Measurements from ENCODE around the gene APOOL. TPM values are rescaled to one million over a fixed set of nuclear protein-coding genes. Genes with fewer than 3 reads are reported as not detected.
"Not testable (repeated sequence)": the region's sequence is repeated elsewhere in the genome, so short reads cannot be mapped to it uniquely, and the experiment has no call there.

Gene APOOL, protein sequence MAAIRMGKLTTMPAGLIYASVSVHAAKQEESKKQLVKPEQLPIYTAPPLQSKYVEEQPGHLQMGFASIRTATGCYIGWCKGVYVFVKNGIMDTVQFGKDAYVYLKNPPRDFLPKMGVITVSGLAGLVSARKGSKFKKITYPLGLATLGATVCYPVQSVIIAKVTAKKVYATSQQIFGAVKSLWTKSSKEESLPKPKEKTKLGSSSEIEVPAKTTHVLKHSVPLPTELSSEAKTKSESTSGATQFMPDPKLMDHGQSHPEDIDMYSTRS
- 21.4 TPM for total RNA-seq
- long read RNA-seq, partial matches to known transcripts, result 1 of 4 reads
- long read RNA-seq, other reads (novel, unspliced or antisense), result 3 of 4 reads

DNA sequence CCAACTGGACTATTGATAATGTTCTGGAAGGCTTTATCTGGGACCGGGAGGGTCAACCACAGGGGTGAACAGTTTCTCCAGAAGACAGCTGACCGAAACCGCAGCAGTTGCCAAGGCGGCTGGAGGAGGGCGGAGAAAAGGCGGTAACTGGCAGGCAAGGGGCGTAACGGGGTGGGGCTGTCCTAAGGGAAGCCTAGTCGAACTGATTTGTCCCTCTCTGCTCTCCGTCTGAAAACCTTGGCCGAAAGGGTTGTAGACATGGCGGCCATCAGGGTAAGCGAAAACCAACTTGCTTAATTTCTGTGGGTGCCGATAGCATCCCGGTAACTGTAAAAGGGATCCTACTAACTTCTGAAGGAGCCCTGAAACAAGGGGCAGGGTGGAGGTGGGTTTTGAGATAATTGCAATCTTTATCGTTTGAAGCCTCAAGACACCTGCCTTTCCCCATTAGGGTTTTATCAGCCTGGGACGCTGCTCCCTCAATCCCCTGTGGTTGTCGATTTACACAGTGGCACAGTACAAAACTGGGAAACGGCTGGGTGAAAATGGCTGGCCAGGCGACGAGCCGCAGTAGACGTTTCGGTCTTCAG is at the start of gene APOOL:
APOOL (plus strand) TSS at position 223 of the 590 bp plus-strand sequence; CDS start at position 259, 36 bp downstream.
- TF ChIP-seq, protein P1, sequence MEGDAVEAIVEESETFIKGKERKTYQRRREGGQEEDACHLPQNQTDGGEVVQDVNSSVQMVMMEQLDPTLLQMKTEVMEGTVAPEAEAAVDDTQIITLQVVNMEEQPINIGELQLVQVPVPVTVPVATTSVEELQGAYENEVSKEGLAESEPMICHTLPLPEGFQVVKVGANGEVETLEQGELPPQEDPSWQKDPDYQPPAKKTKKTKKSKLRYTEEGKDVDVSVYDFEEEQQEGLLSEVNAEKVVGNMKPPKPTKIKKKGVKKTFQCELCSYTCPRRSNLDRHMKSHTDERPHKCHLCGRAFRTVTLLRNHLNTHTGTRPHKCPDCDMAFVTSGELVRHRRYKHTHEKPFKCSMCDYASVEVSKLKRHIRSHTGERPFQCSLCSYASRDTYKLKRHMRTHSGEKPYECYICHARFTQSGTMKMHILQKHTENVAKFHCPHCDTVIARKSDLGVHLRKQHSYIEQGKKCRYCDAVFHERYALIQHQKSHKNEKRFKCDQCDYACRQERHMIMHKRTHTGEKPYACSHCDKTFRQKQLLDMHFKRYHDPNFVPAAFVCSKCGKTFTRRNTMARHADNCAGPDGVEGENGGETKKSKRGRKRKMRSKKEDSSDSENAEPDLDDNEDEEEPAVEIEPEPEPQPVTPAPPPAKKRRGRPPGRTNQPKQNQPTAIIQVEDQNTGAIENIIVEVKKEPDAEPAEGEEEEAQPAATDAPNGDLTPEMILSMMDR (IDR thresholded peaks at IDR 0.05), result no peak
- intact Hi-C loops (cut with DNase I), result no loop called here
- DNase-seq, result peak; percentile 90
- H3K36me3 ChIP-seq, result no peaks in the 10 kb centered on the region
- H3K27me3 ChIP-seq, result no peaks in the 10 kb centered on the region
- H3K27ac ChIP-seq, result peak within 1 kb of the TSS; percentile 77
- no peaks in the 10 kb centered on the region for H3K9me3 ChIP-seq
- H3K4me1 ChIP-seq, result peaks cover 2% of the 10 kb centered on the region
- H3K4me3 ChIP-seq, result peak within 1 kb of the TSS; percentile 68
- ATAC-seq, result peak; percentile 100

DNA sequence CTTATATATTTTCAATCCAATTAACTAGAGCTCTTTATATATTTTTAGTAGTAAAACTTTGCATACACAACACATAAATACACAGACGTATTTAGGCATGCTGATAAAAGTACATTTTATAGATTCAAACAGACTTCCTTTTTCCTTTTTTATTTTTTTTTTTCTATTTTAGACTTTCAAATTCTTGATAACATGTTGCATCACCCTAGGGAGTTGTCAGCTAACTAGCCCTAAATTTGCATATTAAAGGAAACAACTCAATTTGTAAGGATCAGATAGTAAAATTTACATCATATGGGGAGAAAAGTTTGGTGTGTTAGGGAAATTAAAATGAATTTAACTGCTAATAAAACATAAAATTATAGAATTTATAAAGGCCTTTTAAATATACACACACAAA is 47.4 kb upstream of the APOOL start:
- H3K36me3 ChIP-seq, result no peaks in the 10 kb centered on the region
- H3K27ac ChIP-seq, result no peak overlapping the region
- H3K27me3 ChIP-seq, result no peaks in the 10 kb centered on the region
- H3K9me3 ChIP-seq, result no peaks in the 10 kb centered on the region
- DNase-seq (no peak), ATAC-seq (no peak)
- intact Hi-C loops (cut with DNase I), result no loop called here
- no peaks in the 10 kb centered on the region for H3K4me1 ChIP-seq
- no peak overlapping the region for H3K4me3 ChIP-seq
- TF ChIP-seq, protein P1 (IDR thresholded peaks at IDR 0.05), result no peak

DNA sequence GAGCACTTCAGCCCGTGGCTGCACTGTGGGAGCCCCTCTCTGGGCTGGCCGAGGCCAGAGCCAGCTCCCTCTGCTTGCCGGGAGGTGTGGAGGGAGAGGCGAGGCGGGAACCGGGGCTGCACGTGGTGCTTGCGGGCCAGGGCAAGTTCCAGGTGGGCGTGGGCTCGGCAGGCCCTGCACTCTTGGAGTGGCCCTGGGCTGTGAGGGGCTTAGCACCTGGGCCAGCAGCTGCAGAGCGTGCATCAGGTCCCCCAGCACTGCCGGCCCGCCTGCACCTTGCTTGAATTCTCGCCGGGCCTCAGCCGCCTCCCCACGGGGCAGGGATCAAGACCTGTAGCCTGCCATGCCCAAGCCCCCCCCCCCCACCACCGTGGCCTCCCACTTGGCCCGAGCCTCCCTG is 28.9 kb upstream of the APOOL start:
- intact Hi-C loops (cut with DNase I), result no loop called here
- H3K36me3 ChIP-seq, result no peaks in the 10 kb centered on the region
- no peaks in the 10 kb centered on the region for H3K4me1 ChIP-seq
- no peaks in the 10 kb centered on the region for H3K27me3 ChIP-seq
- DNase-seq, result no peak
- H3K9me3 ChIP-seq, result no peaks in the 10 kb centered on the region
- H3K4me3 ChIP-seq, result no peak overlapping the region
- TF ChIP-seq, protein P1 (IDR thresholded peaks at IDR 0.05), result no peak
- H3K27ac ChIP-seq, result no peak overlapping the region
- ATAC-seq, result no peak

DNA sequence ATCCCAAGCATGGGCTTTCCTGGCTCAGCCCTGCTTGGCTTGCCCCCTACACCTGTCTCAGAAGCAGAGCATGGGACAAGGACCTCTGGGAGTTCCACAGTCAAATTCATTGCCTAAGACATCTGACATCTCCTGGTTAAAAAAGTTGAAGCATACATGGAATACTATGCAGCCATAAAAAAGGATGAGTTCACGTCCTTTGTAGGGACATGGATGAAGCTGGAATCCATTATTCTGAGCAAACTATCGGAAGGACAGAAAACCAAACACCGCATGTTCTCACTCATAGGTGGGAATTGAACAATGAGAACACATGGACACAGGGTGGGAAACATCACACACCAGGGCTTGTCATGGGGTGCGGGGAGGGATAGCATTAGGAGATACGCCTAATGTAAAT is 11.9 kb upstream of the APOOL start:
- DNase-seq; H3K4me1 ChIP-seq; ATAC-seq; H3K4me3 ChIP-seq; H3K27ac ChIP-seq; H3K27me3 ChIP-seq; H3K9me3 ChIP-seq; H3K36me3 ChIP-seq; intact Hi-C loops (cut with DNase I): not testable (repeated sequence)

DNA sequence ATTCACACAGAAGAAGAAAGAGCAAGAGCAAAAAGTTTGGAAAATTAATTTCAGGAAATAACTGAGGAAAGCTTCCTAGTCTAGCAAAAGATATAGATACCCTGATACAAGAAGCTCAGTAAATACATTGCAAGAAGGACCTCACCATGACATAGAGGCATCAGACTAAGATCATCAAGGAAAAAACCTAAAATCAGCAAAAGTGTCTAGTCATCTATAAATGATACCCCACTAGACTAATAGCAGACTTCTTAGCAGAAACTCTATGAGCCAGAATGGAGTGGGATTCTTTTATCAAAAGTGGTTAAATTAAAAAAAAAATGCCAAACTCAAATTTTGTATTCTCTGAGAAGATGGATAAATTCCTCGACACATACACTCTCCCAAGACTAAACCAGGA is 10.5 kb upstream of the APOOL start:
- DNase-seq, result no peak
- TF ChIP-seq, protein P1 (IDR thresholded peaks at IDR 0.05), result no peak
- ATAC-seq, result no peak
- no peaks in the 10 kb centered on the region for H3K27me3 ChIP-seq
- no peaks in the 10 kb centered on the region for H3K36me3 ChIP-seq
- H3K4me1 ChIP-seq, result no peaks in the 10 kb centered on the region
- intact Hi-C loops (cut with DNase I), result no loop called here
- H3K9me3 ChIP-seq, result no peaks in the 10 kb centered on the region
- H3K27ac ChIP-seq, result no peak overlapping the region
- no peak overlapping the region for H3K4me3 ChIP-seq

DNA sequence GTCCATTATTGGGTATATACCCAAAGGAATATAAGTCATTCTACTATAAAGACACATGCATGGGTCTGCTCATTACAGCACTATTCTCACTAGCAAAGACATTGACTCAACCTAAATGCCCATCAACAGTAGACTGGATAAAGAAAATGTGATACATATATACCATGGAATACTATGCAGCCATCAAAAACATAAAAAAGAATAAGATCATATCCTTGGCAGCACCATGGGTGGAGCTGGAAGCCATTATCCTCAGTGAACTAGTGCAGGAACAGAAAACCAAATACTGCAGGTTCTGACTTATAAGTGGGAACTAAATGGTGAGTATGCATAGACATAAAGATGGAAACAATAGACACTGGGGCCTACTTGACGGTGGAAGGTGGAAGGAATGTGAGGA is 2.3 kb upstream of the APOOL start:
- intact Hi-C loops (cut with DNase I), result no loop called here
- ATAC-seq, result no peak
- H3K4me3 ChIP-seq, result no peak overlapping the region
- TF ChIP-seq, protein P1 (IDR thresholded peaks at IDR 0.05), result no peak
- H3K9me3 ChIP-seq, result no peaks in the 10 kb centered on the region
- no peak overlapping the region for H3K27ac ChIP-seq
- DNase-seq, result no peak
- no peaks in the 10 kb centered on the region for H3K36me3 ChIP-seq
- H3K27me3 ChIP-seq, result no peaks in the 10 kb centered on the region
- peaks cover 2% of the 10 kb centered on the region for H3K4me1 ChIP-seq

All from upper lobe of right lung (tissue), 1 donor.